HG03108 (cell line): ENCODE data around the gene ADCY3.

ENCODE experiments used
- ATAC-seq: cut with Tn5 transposase; IDR thresholded peaks from one replicate; pipeline ENCODE4 v1.9.1; 2021; ENCODE audit warnings: moderate library complexity; ENCODE audit not compliant: unreplicated experiment

The ADCY3 gene

DNA sequence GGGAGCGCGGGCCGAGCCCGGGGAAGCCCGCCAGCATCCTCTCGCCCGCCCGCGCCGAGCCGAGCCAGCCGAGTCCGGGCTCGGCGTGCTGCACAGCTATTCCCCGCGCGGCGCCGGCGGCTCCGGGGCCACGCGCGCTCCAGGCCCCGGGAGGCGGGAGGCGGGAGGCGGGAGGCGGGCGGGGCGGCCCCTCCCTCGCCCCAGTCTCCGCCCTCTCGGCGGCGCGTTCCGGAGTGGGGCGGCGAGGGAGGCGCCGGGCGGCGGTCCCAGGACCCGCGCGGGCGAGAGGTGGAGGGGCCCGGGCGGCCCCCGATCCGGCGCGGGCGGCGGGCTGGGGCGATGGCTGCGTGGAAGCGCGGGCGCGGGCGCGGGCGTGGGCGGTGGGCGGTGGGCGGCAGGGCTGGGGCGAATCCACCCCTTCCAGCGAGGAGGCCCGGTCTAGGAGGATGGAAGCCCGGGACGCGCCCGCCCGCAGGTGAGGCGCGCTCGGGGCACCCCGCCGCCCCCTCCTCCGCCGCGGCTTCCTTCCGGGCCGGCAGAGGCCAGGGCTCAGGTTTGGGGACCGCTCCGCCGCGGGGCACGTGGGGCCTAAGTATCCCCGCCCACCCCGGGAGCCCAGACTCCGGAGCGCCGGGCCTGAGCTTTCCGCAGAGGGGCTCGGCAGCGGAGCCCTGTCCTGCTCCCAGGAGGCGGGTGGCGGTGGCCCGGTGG lies at the start of gene ADCY3:
Gene ADCY3, minus strand, starts transcription at position 140 of the 711 bp plus-strand sequence. CDS start 1,250 bp downstream, outside the sequence.
- ATAC-seq, result peak; percentile 52

DNA sequence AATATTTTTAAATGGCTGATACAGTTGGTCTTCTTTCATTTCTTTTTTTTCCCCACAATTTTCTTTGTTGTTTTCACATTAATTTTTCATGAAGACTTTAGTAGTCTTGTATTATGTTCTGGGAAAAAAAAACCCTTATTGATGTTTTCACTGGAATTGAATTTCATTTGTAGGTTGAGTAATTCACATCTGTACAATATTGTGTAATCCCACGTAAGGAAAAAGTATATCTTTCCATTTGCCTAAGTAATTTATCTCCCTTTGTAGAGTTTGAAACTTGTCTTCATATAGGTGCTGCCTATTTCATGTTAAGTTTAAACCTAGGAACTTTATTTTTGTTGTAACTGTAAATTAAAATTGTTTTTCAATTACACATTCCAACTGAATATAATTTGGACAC lies 49.7 kb upstream of the ADCY3 start:
- no peak for ATAC-seq

DNA sequence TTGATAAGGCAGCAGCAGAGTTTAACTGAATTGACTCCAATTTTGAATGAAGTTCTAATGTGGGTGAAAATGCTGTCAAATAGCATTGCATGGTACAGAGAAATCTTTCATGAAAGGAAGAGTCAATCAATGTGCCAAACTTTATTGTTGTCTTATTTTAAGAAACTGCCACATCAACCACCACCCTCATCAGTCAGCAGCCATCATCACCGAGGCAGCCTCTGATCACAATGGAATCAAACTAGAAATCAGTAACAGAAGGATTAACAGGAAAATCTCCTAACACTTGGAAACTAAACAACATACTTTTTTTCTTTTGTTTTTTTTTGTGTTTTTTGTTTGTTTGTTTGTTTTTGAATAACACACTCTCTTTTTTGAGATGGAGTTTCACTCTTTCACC lies 41.9 kb upstream of the ADCY3 start:
- no peak for ATAC-seq

GRCh38 chr2:24959761-24960160 lies 39.7 kb upstream of the ADCY3 start:
- no peak for ATAC-seq

DNA sequence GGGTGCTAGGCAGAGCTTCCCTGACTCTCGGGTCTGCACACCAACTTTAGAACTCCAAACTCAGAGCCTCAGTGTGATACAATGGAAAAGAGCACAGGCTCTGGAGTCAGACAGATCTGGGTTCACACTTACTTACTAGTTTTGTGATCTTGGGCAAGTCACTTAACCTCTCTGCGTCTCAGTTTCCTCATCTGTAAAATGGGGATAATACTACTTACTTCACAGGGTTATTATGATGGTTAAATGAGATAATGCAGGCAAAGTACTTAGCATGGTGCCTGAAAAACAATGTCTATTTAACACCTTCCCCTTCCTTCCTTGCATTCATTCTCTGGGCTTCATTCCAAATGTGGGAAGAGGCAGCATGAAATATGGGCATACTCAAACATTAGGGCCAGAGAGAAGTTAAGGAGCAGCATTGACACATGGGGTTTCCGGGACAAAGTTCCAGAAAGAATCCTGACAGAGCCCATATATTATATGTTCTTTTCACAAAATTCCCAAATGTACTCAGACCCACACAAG lies 38.4 kb upstream of the ADCY3 start:
- ATAC-seq, result no peak

GRCh38 chr2:24957976-24958375 lies 37.9 kb upstream of the ADCY3 start:
- no peak for ATAC-seq

- no peak for ATAC-seq
Observed at GRCh38 chr2:24957221-24957620, 37.2 kb upstream of the ADCY3 start.

GRCh38 chr2:24955921-24956320 lies 35.9 kb upstream of the ADCY3 start:
- no peak for ATAC-seq

DNA sequence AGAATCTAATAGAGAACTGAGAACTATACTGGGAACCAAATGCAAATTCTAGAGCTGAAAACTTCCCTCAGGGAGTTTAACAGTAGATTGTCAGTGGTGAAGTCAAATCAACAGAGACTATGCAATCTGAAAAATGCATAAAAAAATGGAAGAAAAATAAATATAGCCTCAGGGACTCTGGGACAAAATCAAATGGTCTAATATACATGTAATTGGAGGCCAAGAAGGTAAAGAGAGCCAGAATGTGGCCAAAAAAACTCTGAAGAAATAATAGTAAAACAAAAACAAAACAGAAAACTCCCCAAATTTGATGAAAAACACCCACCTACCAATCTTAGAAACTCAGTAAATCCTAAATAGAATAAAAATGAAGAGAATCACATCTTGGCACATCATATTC lies 35.2 kb upstream of the ADCY3 start:
- ATAC-seq, result no peak

GRCh38 chr2:24950102-24950501 lies 30.1 kb upstream of the ADCY3 start:
- ATAC-seq, result no peak

- ATAC-seq, result no peak
Observed at GRCh38 chr2:24948506-24948905, 28.5 kb upstream of the ADCY3 start.

- ATAC-seq, result no peak
Observed at GRCh38 chr2:24947561-24948157, 27.6 kb upstream of the ADCY3 start.

GRCh38 chr2:24945907-24946306 lies 25.9 kb upstream of the ADCY3 start:
- ATAC-seq, result no peak

DNA sequence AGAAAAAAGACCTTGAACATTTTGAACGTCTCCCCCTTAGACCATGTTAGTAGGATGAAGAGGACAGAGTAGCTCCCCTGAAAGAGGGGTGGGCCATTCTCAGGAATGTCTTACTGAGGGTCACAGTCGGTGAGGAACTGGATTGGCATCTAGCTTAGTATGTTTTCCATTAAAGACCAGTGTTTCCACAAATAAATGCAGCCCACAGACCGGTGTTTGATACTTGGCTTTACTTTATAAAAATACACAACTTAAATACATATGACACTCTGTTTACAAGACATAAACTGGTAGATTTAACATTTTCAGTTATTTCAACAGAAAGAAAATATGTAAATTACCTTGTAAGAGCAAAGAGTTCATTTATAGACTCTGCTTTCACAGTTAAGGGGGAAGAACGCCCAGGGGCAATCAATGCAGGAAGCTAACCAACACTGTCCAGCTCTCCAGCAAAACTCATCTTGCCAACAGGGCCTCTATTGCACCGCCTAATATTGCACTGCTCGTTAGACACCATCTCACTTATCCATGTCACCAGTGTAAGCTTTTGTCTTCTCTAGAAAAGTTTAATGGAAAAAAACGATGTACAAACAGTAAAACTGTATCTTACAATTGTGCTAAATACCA lies 23.5 kb upstream of the ADCY3 start:
- no peak for ATAC-seq

GRCh38 chr2:24939353-24939752 lies 19.3 kb upstream of the ADCY3 start:
- ATAC-seq, result no peak

- no peak for ATAC-seq
Observed at GRCh38 chr2:24937236-24937635, 17.2 kb upstream of the ADCY3 start.

DNA sequence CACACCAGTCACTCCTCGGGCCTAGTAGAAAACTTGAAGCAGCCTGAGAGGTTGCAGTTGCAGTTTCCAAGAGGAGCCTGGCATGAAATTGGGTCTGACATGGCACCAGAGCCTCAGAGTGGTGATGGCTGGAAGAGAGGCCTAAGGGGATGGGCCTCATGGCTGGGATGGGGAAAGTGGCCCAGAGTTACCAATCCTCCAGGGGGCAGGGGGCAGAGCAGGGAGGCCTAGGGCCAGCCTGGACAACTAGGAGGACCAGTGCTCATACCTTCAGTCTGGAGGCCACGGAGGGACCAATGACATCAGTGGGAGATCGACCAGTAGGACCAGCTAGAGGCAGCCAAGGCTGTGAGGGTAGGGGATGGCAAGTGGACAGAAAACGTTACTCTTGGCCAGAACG lies 15.1 kb upstream of the ADCY3 start:
- ATAC-seq, result no peak

GRCh38 chr2:24932715-24933114 lies 12.7 kb upstream of the ADCY3 start:
- no peak for ATAC-seq

DNA sequence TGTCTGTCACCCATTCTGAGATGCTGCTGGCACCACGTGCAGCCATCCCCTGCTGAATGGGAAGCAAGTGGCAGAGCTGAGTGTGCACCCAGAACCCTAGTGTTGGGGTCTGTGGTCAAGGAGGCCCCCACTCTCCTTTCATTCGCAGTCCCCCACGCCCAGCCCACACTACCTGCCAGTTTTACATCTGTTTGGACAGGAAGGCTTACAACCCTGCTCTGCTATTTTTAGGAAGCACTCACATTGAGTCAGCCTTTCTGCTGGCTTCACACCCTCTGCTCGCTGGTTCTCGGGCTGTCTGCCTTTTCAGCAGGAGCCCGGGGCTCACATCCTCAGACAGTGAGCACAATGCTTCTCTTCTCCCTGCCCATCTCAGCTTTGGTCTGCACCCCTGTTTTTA lies 10.7 kb upstream of the ADCY3 start:
- ATAC-seq, result peak; percentile 73

DNA sequence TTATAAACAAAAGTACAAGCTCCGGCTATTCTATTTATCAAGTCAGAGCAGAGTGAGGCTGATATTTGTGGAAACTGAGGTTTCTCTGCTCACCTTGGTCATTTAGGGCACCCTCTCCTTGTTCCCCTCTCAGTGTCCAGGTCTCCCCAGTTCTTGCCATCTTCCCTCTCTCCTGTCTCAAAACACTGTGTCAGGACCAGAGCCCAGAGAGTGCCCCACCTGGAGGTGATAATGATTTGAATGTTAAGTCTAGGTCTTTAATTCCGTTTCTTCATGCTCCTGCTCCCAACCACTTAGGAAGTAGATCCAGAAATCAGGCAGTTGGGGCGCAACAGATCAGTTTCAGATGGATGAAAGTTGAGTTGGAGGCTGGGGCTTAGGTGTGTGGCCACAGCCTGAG lies 9.2 kb upstream of the ADCY3 start:
- no peak for ATAC-seq

GRCh38 chr2:24928036-24928435 lies 8.0 kb upstream of the ADCY3 start:
- ATAC-seq, result no peak

GRCh38 chr2:24926602-24927252 lies 6.7 kb upstream of the ADCY3 start:
- ATAC-seq, result no peak
